ENCODE results near the gene KATNAL2. TPM values are rescaled to one million over a fixed set of nuclear protein-coding genes. Genes with fewer than 3 reads are reported as not detected.

The KATNAL2 gene
- total and polyA plus RNA-seq, 4 donors: 1.5 to 8.0 (median 4.1) TPM

DNA sequence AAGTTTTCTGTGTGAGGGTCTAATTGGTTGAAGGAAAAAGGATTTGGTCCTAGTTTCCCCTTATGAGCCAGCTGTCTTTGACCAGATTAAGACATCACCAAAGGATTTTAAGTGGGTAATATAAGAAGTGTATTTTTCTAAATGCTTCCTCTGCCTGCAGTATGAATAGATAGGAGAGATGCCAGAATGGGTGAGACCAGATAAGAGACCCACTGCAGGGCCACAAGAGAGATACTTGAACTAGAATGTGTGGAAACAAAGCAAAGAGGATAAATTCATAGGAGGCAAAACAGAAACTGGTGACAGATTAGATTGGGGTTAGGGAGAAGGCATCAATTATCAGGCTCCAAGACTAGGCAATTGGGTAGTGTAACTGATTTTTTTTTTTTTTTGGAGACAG is 234.0 kb downstream of the KATNAL2 start:
- no peak overlapping the region for H3K4me3 ChIP-seq

More for the DNA sequence above, 234.0 kb downstream of the KATNAL2 start:
- Histone ChIP-seq H3K9me3 (ENCODE audit: control insufficient read depth in 4 of 4, insufficient read depth in 3 of 4, low read length in 3 of 4) (no peaks in the 10 kb centered on the region), H3K4me1 (ENCODE audit: control insufficient read depth in 5 of 5, insufficient read depth in 5 of 5, low read length in 5 of 5) (peaks cover 4 to 18% (median 8%) of the 10 kb centered on the region in 5 donors), H3K27me3 (ENCODE audit: control insufficient read depth in 3 of 3, insufficient read depth in 3 of 3, low read length in 2 of 3) (no peaks in the 10 kb centered on the region), H3K9ac (ENCODE audit: insufficient read depth in 1 of 2, low read length in 2 of 2) (peak overlapping the region; percentile 87 to 93), H3K36me3 (ENCODE audit: control insufficient read depth in 4 of 4, insufficient read depth in 4 of 4, low read length in 4 of 4) (peaks cover 0 to 13% (median 3%) of the 10 kb centered on the region in 4 donors), H3K27ac (ENCODE audit: low read depth in 1 of 2, low read length in 1 of 2) (peak overlapping the region in 1 of 2 donors; percentile 93)
- TF ChIP-seq, protein P1, sequence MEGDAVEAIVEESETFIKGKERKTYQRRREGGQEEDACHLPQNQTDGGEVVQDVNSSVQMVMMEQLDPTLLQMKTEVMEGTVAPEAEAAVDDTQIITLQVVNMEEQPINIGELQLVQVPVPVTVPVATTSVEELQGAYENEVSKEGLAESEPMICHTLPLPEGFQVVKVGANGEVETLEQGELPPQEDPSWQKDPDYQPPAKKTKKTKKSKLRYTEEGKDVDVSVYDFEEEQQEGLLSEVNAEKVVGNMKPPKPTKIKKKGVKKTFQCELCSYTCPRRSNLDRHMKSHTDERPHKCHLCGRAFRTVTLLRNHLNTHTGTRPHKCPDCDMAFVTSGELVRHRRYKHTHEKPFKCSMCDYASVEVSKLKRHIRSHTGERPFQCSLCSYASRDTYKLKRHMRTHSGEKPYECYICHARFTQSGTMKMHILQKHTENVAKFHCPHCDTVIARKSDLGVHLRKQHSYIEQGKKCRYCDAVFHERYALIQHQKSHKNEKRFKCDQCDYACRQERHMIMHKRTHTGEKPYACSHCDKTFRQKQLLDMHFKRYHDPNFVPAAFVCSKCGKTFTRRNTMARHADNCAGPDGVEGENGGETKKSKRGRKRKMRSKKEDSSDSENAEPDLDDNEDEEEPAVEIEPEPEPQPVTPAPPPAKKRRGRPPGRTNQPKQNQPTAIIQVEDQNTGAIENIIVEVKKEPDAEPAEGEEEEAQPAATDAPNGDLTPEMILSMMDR (IDR thresholded peaks at IDR 0.05; ENCODE audit: control extremely low read depth, extremely low read depth): no peak
- peak in 1 of 3 donors; percentile 1 for DNase-seq
- ATAC-seq (ENCODE audit: insufficient read depth, low FRiP score): no peak

Small RNAs within 50 kb of the gene (small RNA-seq; reads per million reads assigned to genes)
- gene AC012254.4 (ENCODE audit: low replicate concordance): not detected

Other genes starting within 250 kb of the KATNAL2 start
- gene ST8SIA5, start 160.5 kb upstream of the KATNAL2 start, total RNA-seq: under 1 TPM; 0.09 TPM
- under 1 TPM; 0.06 to 0.08 TPM for gene ST8SIA5, start 160.5 kb upstream of the KATNAL2 start, polyA plus RNA-seq
- 10 to 100 TPM; 31.0 to 47.6 TPM for gene PIAS2, start 95 bp upstream of the KATNAL2 start, total RNA-seq
- gene PIAS2, start 95 bp upstream of the KATNAL2 start, polyA plus RNA-seq: 1 to 10 TPM; 4.2 to 5.0 TPM
- gene ELOA2, start 118.0 kb downstream of the KATNAL2 start, total RNA-seq: not detected
- gene ELOA2, start 118.0 kb downstream of the KATNAL2 start, polyA plus RNA-seq: not detected
- 10 to 100 TPM; 36.2 to 38.2 TPM for gene HDHD2, start 232.9 kb downstream of the KATNAL2 start, total RNA-seq
- 10 to 100 TPM; 16.7 to 24.0 TPM for gene HDHD2, start 232.9 kb downstream of the KATNAL2 start, polyA plus RNA-seq

Data from lung (tissue), 13 donors.